ENCODE data around the gene GSE1. TPM values are rescaled to one million over a fixed set of nuclear protein-coding genes. Genes with fewer than 3 reads are reported as not detected.

The GSE1 gene
- total and polyA plus RNA-seq, 2 of the 13 experiments (the other 11 are each of a cell fraction or from before 2014, with no cell fraction given): 16.1 to 31.2 TPM

DNA sequence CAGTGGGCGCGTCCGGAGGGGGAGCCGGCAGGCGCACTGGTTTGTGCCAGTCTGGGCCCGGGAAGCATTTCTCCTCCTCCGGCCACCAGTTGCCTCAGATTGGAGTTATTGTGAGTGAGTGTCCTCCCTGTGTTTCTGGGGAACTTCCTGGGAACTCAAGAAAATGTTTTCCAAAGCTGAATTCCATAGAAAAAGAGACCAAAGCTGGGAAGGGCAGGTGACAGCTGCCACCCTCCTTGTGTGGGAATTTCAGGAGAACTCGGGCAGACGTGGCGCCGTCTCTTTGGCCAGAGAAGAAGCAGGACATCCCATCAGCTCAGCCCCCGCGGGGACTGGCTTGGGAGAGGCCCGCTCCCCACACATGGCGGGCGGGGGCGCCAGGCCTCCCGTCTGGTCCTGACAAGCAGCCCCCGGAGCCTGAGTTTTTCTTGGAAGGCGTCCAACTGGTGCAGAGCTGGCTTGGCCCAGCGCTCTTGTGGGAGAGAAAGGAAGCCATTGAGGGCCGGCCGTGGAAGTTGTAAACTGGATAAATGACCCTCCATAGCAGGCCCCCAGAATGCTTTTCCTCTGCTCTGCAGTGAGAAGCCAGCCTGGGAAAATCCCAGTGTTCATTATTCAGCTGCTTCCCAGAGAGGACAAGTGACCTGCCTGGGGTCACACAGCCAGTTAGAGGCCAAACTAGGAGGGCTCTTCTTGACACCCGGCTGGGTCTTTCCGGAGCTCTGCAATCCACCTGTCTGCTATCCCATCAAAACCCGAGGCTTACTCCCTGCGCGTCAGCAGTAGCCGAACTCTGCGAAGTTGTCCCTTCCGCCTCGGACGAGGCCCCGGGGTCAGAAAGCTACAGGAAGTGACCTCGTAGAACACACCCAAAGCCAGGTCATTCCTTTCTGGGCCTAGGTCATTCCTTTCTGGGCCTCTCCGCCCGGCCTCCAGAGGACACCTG lies 39.2 kb upstream of the GSE1 start (continued):
- TF ChIP-seq, protein P1, sequence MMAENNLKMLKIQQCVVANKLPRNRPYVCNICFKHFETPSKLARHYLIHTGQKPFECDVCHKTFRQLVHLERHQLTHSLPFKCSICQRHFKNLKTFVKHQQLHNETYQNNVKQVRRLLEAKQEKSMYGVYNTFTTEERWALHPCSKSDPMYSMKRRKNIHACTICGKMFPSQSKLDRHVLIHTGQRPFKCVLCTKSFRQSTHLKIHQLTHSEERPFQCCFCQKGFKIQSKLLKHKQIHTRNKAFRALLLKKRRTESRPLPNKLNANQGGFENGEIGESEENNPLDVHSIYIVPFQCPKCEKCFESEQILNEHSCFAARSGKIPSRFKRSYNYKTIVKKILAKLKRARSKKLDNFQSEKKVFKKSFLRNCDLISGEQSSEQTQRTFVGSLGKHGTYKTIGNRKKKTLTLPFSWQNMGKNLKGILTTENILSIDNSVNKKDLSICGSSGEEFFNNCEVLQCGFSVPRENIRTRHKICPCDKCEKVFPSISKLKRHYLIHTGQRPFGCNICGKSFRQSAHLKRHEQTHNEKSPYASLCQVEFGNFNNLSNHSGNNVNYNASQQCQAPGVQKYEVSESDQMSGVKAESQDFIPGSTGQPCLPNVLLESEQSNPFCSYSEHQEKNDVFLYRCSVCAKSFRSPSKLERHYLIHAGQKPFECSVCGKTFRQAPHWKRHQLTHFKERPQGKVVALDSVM (CRISPR knock-in tag; IDR thresholded peaks at IDR 0.05): 0 out of 2 replicates have a peak, but pooled peaks have one; percentile 17
- no peak for TF ChIP-seq ZNF7 (CRISPR knock-in tag; IDR thresholded peaks at IDR 0.05)
- TF ChIP-seq HOMEZ (CRISPR knock-in tag; IDR thresholded peaks at IDR 0.05; ENCODE audit: low read depth): no peak
- no peak for TF ChIP-seq ZNF274 (CRISPR knock-in tag; IDR thresholded peaks at IDR 0.05)
- no peak for TF ChIP-seq PRDM15 (CRISPR knock-in tag; IDR thresholded peaks at IDR 0.05)
- TF ChIP-seq THYN1 (CRISPR knock-in tag; IDR thresholded peaks at IDR 0.05; ENCODE audit: borderline replicate concordance, low read depth): no peak
- TF ChIP-seq ERF (CRISPR knock-in tag; IDR thresholded peaks at IDR 0.05): no peak
- no peak for TF ChIP-seq NR2F2 (IDR thresholded peaks at IDR 0.05; ENCODE audit: borderline replicate concordance, low read depth)
- no peak for TF ChIP-seq ZNF414 (CRISPR knock-in tag; IDR thresholded peaks at IDR 0.05)
- TF ChIP-seq ZNF709 (CRISPR knock-in tag; IDR thresholded peaks at IDR 0.05): no peak
- TF ChIP-seq ZNF710 (CRISPR knock-in tag; IDR thresholded peaks at IDR 0.05; ENCODE audit: borderline replicate concordance): no peak
